Measurements from ENCODE around the gene CDON.

CDON gene, protein sequence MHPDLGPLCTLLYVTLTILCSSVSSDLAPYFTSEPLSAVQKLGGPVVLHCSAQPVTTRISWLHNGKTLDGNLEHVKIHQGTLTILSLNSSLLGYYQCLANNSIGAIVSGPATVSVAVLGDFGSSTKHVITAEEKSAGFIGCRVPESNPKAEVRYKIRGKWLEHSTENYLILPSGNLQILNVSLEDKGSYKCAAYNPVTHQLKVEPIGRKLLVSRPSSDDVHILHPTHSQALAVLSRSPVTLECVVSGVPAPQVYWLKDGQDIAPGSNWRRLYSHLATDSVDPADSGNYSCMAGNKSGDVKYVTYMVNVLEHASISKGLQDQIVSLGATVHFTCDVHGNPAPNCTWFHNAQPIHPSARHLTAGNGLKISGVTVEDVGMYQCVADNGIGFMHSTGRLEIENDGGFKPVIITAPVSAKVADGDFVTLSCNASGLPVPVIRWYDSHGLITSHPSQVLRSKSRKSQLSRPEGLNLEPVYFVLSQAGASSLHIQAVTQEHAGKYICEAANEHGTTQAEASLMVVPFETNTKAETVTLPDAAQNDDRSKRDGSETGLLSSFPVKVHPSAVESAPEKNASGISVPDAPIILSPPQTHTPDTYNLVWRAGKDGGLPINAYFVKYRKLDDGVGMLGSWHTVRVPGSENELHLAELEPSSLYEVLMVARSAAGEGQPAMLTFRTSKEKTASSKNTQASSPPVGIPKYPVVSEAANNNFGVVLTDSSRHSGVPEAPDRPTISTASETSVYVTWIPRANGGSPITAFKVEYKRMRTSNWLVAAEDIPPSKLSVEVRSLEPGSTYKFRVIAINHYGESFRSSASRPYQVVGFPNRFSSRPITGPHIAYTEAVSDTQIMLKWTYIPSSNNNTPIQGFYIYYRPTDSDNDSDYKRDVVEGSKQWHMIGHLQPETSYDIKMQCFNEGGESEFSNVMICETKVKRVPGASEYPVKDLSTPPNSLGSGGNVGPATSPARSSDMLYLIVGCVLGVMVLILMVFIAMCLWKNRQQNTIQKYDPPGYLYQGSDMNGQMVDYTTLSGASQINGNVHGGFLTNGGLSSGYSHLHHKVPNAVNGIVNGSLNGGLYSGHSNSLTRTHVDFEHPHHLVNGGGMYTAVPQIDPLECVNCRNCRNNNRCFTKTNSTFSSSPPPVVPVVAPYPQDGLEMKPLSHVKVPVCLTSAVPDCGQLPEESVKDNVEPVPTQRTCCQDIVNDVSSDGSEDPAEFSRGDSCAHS (N-terminal part only)

DNA sequence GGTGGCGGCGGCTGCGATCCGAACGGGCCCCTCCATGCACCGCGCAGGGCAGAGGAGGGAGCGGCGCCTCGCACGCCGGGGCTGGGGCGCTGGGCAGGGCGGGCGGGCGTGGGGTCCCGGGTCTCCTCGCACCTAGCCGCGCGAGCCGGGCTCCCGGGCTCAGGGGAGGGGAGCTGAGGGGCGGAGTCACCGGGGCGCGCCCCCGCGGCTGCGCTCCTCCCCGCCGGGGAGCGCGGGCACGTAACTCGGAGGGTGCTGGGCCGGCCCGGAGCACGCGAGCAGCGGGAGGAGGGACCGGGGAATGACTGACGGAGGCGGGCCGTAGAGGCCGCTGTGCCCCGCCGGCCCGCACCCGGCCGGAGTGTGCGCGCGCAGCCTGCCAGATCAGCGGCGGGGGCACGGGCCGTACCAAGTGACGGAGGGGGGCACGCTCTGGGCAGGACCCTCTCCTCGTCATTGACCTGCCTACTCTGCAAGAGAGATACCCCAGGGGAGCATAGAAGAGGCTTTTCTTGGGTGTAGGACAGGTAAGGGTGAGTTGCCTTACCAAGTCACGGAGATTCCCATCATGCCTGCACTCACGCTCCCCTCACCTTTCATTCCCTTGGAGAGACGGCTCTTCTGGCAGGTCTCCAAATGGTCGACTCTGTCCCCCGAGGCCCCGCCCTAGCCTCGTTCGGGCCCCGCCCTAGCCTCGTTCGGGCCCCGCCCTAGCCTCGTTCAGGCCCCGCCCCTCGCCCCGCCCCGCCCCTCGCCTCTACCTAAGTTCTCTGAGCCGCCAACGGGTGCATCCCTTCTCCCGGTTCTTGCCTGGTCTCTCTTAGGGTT is at the start of gene CDON:
CDON (minus strand) TSS at position 188 of the 828 bp plus-strand sequence. CDS start 39,390 bp downstream, outside the sequence.
- TF ChIP-seq, protein P1, sequence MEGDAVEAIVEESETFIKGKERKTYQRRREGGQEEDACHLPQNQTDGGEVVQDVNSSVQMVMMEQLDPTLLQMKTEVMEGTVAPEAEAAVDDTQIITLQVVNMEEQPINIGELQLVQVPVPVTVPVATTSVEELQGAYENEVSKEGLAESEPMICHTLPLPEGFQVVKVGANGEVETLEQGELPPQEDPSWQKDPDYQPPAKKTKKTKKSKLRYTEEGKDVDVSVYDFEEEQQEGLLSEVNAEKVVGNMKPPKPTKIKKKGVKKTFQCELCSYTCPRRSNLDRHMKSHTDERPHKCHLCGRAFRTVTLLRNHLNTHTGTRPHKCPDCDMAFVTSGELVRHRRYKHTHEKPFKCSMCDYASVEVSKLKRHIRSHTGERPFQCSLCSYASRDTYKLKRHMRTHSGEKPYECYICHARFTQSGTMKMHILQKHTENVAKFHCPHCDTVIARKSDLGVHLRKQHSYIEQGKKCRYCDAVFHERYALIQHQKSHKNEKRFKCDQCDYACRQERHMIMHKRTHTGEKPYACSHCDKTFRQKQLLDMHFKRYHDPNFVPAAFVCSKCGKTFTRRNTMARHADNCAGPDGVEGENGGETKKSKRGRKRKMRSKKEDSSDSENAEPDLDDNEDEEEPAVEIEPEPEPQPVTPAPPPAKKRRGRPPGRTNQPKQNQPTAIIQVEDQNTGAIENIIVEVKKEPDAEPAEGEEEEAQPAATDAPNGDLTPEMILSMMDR (conservative IDR thresholded peaks at IDR 0.05): peak; percentile 26; the same call in 1 of the 2 replicates
- H3K27ac ChIP-seq: peak within 1 kb of the TSS; percentile 98

DNA sequence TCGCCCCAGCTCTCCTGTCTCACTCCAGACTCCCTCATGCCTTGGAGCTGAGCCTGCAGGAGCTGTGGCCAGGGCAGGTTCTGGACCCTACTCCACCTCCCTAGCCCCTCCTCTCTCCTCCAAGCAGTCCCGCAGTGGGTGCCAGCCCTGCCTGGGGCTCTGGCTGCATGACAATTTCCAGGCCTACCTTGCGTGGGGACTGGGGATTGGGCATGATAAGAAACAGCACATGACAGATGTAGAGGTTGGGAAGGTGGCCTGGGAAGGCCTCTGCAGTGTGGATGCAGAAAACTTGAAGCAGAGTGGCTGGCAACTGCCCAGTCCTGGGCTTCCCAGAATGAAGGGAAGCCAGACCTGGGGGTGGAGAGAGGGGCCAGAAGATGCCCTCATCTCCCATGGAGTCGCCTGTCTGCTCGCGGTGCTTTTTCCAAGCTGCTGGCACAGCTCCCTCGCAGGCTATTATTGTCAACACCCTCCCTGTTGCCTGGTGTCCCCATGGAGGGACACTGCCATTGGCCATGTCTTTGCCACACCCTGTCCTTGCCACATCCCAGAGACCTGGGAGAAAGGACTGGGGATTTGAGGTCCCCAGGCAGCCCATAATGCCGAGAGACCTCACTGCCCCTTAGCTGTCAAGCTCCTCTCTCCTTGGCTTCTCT is 48.9 kb upstream of the CDON start:
- H3K27ac ChIP-seq: peak overlapping the region; percentile 22; the same call in 1 of the 2 replicates
- TF ChIP-seq, protein P1 (conservative IDR thresholded peaks at IDR 0.05): no peak

DNA sequence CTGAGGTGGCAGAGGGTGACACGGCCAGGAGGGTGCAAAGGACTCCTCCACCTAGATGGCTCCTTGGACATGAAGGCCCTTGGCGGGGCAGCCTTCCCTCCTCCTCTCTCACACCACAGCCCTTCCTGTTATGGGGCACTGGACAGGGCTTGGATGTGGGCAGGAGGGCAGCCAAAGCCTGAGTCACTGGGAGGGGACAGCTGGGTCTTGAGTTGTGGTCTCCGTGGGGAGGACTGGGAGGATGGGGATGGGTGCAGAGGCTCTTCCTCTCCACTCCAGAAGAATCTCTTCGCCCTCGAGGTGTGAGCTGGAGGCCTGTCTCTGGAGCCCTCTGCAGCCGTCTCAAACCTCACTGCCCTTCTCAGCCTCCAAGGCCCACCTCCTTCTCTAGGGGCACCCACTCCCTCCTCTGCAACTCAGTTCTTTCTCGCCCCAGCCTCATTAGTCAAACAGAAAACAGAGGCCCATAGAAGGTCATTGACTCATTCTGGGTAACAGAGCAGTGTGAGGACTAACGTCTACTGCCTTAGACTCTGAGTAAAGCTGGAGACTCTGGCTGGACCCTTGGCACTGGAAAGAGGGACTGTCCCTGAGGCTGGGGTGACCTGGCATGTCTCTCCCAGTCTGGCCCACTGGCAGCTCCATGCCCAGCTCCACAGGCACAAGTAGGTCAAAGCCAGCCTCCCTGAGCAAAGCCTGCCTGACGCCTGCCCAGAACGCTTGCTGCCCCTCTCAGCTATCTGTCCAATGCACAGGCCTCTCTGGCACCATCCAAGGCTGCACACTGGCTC is 47.5 kb upstream of the CDON start:
- TF ChIP-seq, protein P1 (conservative IDR thresholded peaks at IDR 0.05): no peak
- no peak overlapping the region for H3K27ac ChIP-seq

DNA sequence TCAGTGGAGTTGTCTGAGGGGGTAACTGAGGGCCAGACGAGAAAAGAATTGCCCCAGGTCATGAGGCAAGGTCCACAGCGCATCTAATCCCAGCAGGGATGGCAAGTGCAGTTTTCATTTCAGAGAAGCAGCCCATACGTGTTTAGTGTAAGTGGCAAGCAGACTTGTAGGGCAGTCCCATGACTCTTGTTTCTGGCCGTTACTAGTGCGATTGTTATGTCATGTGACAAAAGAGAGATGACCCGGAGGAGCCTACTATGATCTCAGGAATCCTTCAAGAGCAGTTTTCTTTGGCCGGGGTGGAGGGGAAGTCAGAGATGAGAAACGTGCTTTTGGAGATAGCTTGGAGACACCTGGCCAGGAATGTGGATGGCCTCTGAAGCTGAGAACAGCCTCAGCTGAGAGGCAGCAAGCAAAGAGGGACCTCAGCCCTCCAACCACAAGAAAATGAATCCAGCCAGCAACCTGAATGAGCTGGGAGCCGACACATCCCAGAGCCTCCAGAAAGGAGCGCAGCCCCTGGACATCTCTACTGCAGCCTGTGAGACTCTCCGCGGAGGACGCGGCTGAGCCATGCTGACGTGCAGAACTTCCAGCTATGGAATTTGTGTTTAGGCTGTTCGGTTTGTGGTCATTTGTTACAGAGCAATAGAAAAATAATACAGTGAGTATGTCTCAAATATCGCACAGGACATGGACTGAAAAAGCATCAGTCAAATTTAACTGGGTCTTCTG is 44.1 kb upstream of the CDON start:
- TF ChIP-seq, protein P1 (conservative IDR thresholded peaks at IDR 0.05): no peak
- H3K27ac ChIP-seq: no peak overlapping the region

DNA sequence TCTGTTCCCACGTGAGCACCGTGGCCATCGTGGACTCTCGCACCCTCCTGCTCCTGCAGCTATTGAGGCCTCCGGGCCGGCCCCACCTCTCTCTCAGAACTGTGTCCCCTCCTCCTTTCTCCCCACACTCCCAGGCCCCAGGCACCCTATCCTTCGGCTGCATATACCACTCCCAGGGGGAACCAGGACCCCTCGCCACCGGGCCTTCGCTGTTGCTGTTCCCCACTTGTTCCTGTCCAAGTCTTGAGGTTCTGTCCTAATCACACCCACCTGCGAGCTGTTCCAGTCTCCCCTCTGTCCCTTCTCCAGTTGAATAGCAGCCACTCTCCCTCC is 43.0 kb upstream of the CDON start:
- H3K27ac ChIP-seq: no peak overlapping the region; the same call in 1 of the 2 replicates
- TF ChIP-seq, protein P1 (conservative IDR thresholded peaks at IDR 0.05): no peak

All from VCaP (cell line).